Measurements from ENCODE around the gene PLOD1. TPM values are rescaled to one million over a fixed set of nuclear protein-coding genes. Genes with fewer than 3 reads are reported as not detected.

PLOD1 gene
- total and polyA plus RNA-seq, 10 of the 15 experiments (the other 5 are each of a cell fraction or from before 2014, with no cell fraction given): 10.6 to 42.6 (median 29.3) TPM

GRCh38 chr1:11981378-11982009 lies 47.0 kb downstream of the PLOD1 start:
- peaks cover 6% of the 10 kb centered on the region for H3K4me1 ChIP-seq (ENCODE audit: control insufficient read depth, insufficient read depth, low read length)
- peak overlapping the region; percentile 95 for H3K9ac ChIP-seq (ENCODE audit: control insufficient read depth, insufficient read depth, low read length)
- no peak overlapping the region for H2AFZ ChIP-seq (ENCODE audit: control insufficient read depth, low read depth, low read length)
- TF ChIP-seq NR2C1 (IDR thresholded peaks at IDR 0.05) (no peak), SPI1 (IDR thresholded peaks at IDR 0.05; ENCODE audit: borderline replicate concordance, insufficient read depth, low read depth, low read length) (no peak), ZBTB11 (CRISPR knock-in tag; IDR thresholded peaks at IDR 0.05) (no peak), PML (IDR thresholded peaks at IDR 0.05; ENCODE audit: low read length) (no peak), ZNF217 (IDR thresholded peaks at IDR 0.05) (no peak), ZZZ3 (IDR thresholded peaks at IDR 0.05; ENCODE audit: control insufficient read depth, insufficient read length, low read depth) (no peak), BCL3 (IDR thresholded peaks at IDR 0.05; ENCODE audit: borderline replicate concordance, insufficient read depth, low read depth, low read length, poor library complexity, severe bottlenecking) (no peak), HCFC1 (IDR thresholded peaks at IDR 0.05; ENCODE audit: low read length) (no peak), TCF3 (IDR thresholded peaks at IDR 0.05; ENCODE audit: borderline replicate concordance, insufficient read depth, low read depth, low read length) (no peak), RCOR1 (conservative IDR thresholded peaks at IDR 0.05; ENCODE audit: low read depth, low read length) (no peak), SKIL (IDR thresholded peaks at IDR 0.05; ENCODE audit: low read depth, poor library complexity, severe bottlenecking) (no peak), ZNF24 (IDR thresholded peaks at IDR 0.05) (no peak), USF1 (IDR thresholded peaks at IDR 0.05; ENCODE audit: borderline replicate concordance, extremely low read length, insufficient read depth, low read depth, low read length) (no peak), RAD51 (IDR thresholded peaks at IDR 0.05) (no peak), SMC3 (IDR thresholded peaks at IDR 0.05; ENCODE audit: borderline replicate concordance, low read length) (no peak)
- peak overlapping the region; percentile 92 for H3K4me2 ChIP-seq (ENCODE audit: control insufficient read depth, insufficient read depth)
- ATAC-seq: no peak
- ChIA-PET RAD21 (ENCODE audit: unreplicated experiment) (interaction anchor here (0.6 to 3.0 kb wide), 8 partner anchors 38 to 143 kb away, joined by 3 to 34 read pairs (median 4); partner anchors contain the start of gene MIIP), CTCF (interaction anchor here (0.7 to 3.7 kb wide), 24 partner anchors 9 to 174 kb away, joined by 3 to 23 read pairs (median 4); partner anchors contain the start of genes MIIP and PLOD1), SMC1A (ENCODE audit: uncharacterized antibody, unreplicated experiment) (interaction anchor here (0.9 to 3.0 kb wide), 12 partner anchors 9 to 143 kb away, joined by 3 to 11 read pairs (median 4); partner anchors contain the start of gene MIIP), POLR2A (interaction anchor here (0.9 to 3.4 kb wide), 7 partner anchors 37 to 90 kb away, joined by 3 to 36 read pairs (median 6); partner anchors contain the start of gene MIIP)
- no TSS peak for BruUV-seq (replicated peaks)
- intact Hi-C loops (cut with micrococcal nuclease; ENCODE audit: unreplicated experiment) (loop anchor here (2.0 to 10.0 kb wide), 2 partner anchors 47 to 223 kb away; partner anchors contain the start of gene PLOD1), in situ Hi-C loops (cut with MboI) (no loop called here)
- H3K4me3 ChIP-seq: peak overlapping the region; percentile 99
- H3K36me3 ChIP-seq (ENCODE audit: control insufficient read depth in 2 of 2, insufficient read depth in 2 of 2, low read length in 1 of 2): peaks cover 6 to 17% of the 10 kb centered on the region in 2 experiments
- FAIRE-seq: no peak
- H3K9me3 ChIP-seq (replicated peaks; ENCODE audit: control insufficient read depth, insufficient read depth, low read length): no peaks in the 10 kb centered on the region
- WGBS (ENCODE audit: insufficient coverage, insufficient replicate concordance, low lambda C conversion rate, missing lambda C conversion rate): 98% methylated on average over 13 of the region's 13 CpGs
- H3K27me3 ChIP-seq (replicated peaks in 1 of 2; ENCODE audit: control insufficient read depth in 2 of 2, insufficient read depth in 2 of 2, low read length in 1 of 2): no peaks in the 10 kb centered on the region
- H3K79me2 ChIP-seq (ENCODE audit: control insufficient read depth, insufficient read depth, low read length): peaks cover 26% of the 10 kb centered on the region
- no peak for DNase-seq (ENCODE audit: low read depth, low spot score)
- H4K20me1 ChIP-seq (ENCODE audit: control insufficient read depth, insufficient read depth): no peaks in the 10 kb centered on the region
- H3K27ac ChIP-seq (ENCODE audit: control insufficient read depth, insufficient read depth): no peak overlapping the region

All from GM12878 (cell line).